ENCODE results near the gene AKAP13.

- TF ChIP-seq GATA3 (IDR thresholded peaks at IDR 0.05; ENCODE audit: low read depth, low read length) (no peak), GATA2 (IDR thresholded peaks at IDR 0.05; ENCODE audit: low read depth, low read length) (no peak)
Observed at GRCh38 chr15:85649372-85649771, 269.0 kb downstream of the AKAP13 start.
